ENCODE measurements around the gene ZNF662.

DNA sequence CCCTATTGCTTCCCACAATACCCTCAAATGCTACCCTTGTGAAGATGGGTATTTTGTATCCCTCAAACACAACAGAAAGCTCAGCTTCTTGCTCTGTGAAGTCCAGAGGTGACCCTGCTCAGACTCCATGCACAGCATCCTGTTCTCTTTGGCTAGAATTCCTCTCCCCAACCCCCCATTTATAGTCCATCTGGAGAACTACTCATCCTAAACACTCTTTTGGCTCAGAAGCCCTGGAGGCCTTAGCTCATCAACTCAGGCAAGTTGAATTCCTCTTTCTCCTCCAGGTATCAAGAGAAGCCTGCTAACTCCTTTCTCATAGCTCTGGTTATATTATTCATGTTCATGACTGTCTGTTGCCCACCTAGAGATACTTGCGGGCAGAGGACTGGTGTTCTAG, 54.8 kb downstream of the ZNF662 start:
- TF ChIP-seq CTCF (IDR thresholded peaks at IDR 0.05) (no peak), POLR2A (IDR thresholded peaks at IDR 0.05) (no peak)

Data from right lobe of liver (tissue), 4 donors.